ENCODE data around the gene KLHL9. TPM values are rescaled to one million over a fixed set of nuclear protein-coding genes. Genes with fewer than 3 reads are reported as not detected.

Gene KLHL9
- total RNA-seq, 4 donors from 2014 or later = 12.0 to 17.2 (median 13.9) TPM

- TF ChIP-seq, protein P1, sequence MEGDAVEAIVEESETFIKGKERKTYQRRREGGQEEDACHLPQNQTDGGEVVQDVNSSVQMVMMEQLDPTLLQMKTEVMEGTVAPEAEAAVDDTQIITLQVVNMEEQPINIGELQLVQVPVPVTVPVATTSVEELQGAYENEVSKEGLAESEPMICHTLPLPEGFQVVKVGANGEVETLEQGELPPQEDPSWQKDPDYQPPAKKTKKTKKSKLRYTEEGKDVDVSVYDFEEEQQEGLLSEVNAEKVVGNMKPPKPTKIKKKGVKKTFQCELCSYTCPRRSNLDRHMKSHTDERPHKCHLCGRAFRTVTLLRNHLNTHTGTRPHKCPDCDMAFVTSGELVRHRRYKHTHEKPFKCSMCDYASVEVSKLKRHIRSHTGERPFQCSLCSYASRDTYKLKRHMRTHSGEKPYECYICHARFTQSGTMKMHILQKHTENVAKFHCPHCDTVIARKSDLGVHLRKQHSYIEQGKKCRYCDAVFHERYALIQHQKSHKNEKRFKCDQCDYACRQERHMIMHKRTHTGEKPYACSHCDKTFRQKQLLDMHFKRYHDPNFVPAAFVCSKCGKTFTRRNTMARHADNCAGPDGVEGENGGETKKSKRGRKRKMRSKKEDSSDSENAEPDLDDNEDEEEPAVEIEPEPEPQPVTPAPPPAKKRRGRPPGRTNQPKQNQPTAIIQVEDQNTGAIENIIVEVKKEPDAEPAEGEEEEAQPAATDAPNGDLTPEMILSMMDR (IDR thresholded peaks at IDR 0.05) = no peak
- TF ChIP-seq EP300 (IDR thresholded peaks at IDR 0.05) = no peak
- no peak for TF ChIP-seq POLR2A (IDR thresholded peaks at IDR 0.05)
- no peak for TF ChIP-seq POLR2AphosphoS5 (IDR thresholded peaks at IDR 0.05)
- no peaks in the 10 kb centered on the region for H3K27me3 ChIP-seq
- H3K4me1 ChIP-seq = peaks cover 3% of the 10 kb centered on the region
- H3K36me3 ChIP-seq = no peaks in the 10 kb centered on the region
- WGBS = 41% methylated on average over 6 of the region's 6 CpGs
- no peaks in the 10 kb centered on the region for H3K9me3 ChIP-seq
- H3K4me3 ChIP-seq = no peak overlapping the region
- no peak for DNase-seq (ENCODE audit: low spot score in 2 of 2)
- H3K27ac ChIP-seq = no peak overlapping the region
These were observed 40.2 kb downstream of the KLHL9 start for GRCh38 chr9:21294904-21295538.

DNA sequence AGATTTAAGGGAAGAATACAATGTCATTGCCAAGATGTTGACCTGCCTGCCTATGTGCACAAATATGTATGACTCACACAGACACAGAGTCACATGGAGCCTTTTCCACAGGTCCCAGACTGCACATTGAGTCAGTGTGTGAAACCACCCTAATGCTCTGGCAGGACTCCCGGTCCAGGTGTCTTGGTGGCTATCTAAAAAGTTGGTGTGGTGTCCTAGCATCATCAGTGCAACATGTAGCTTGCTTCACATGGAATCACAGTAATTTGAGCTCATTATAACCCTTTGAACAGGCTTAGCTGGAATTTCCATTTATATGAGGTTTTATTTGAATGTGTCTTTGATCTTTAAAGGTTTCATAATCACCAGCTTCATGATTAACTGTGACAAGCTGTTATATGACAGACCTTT lies 40.8 kb downstream of the KLHL9 start:
- H3K4me1 ChIP-seq = peaks cover 3% of the 10 kb centered on the region
- TF ChIP-seq POLR2A (IDR thresholded peaks at IDR 0.05) = no peak
- no peak for TF ChIP-seq POLR2AphosphoS5 (IDR thresholded peaks at IDR 0.05)
- TF ChIP-seq EP300 (IDR thresholded peaks at IDR 0.05) = no peak
- TF ChIP-seq, protein P1 (IDR thresholded peaks at IDR 0.05) = no peak
- no peaks in the 10 kb centered on the region for H3K36me3 ChIP-seq
- DNase-seq (ENCODE audit: low spot score in 2 of 2) = no peak
- H3K9me3 ChIP-seq = no peaks in the 10 kb centered on the region
- H3K27me3 ChIP-seq = no peaks in the 10 kb centered on the region
- H3K4me3 ChIP-seq = no peak overlapping the region
- H3K27ac ChIP-seq = no peak overlapping the region
- 53% methylated on average over 1 of the region's 1 CpG for WGBS

DNA sequence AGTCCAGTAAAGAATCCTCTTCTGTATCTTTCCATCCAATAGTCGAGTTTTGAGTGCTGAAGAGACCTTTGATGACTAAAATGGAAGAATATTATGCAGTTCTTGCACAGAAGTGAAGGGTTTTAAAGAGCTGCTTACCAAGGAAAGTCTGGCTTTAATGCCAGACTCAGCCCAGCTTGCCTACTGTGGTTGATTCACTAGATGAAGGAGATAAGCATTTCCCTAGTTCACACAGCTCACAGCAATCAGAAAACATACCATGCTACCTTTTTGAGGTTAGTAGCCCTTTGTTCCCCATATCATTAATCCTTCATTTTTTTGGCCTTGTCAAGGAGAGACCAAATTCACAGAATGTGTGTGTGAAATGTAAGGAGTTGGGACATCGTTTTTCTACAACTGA lies 45.4 kb downstream of the KLHL9 start:
- no peaks in the 10 kb centered on the region for H3K9me3 ChIP-seq
- TF ChIP-seq, protein P1 (IDR thresholded peaks at IDR 0.05) = no peak
- TF ChIP-seq POLR2A (IDR thresholded peaks at IDR 0.05) (no peak), POLR2AphosphoS5 (IDR thresholded peaks at IDR 0.05) (no peak), EP300 (IDR thresholded peaks at IDR 0.05) (no peak)
- H3K27ac ChIP-seq = no peak overlapping the region
- H3K4me1 ChIP-seq = peaks cover 3% of the 10 kb centered on the region
- H3K27me3 ChIP-seq = no peaks in the 10 kb centered on the region
- DNase-seq (ENCODE audit: low spot score in 2 of 2) = no peak
- WGBS = 37% methylated on average over 2 of the region's 2 CpGs
- no peaks in the 10 kb centered on the region for H3K36me3 ChIP-seq
- no peak overlapping the region for H3K4me3 ChIP-seq

DNA sequence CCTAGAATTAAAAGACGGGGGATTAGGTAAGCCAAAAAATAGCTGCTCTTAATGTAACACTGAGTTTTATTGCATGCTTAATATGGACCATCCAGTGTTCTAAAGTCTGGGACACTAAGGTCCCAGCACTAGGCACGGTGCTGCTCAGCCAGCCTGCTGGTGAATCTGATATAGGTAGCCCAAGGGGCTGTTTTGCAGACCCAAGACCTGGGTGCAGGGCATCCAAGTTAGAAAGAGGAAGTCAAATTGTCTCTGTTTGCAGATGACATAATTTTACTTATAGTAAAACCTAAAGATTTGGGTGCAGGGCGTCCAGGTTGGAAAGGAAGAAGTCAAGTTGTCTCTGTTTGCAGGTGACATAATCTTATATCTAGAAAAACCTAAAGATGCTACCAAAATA lies 47.9 kb downstream of the KLHL9 start:
- Histone ChIP-seq H3K27ac (no peak overlapping the region), H3K4me1 (no peaks in the 10 kb centered on the region), H3K27me3 (no peaks in the 10 kb centered on the region), H3K9me3 (no peaks in the 10 kb centered on the region), H3K36me3 (no peaks in the 10 kb centered on the region), H3K4me3 (no peak overlapping the region)
- 73% methylated on average over 3 of the region's 3 CpGs for WGBS
- no peak for DNase-seq (ENCODE audit: low spot score in 2 of 2)
- TF ChIP-seq EP300 (IDR thresholded peaks at IDR 0.05) (no peak), POLR2AphosphoS5 (IDR thresholded peaks at IDR 0.05) (no peak)
- TF ChIP-seq, protein P1 (IDR thresholded peaks at IDR 0.05) = no peak

DNA sequence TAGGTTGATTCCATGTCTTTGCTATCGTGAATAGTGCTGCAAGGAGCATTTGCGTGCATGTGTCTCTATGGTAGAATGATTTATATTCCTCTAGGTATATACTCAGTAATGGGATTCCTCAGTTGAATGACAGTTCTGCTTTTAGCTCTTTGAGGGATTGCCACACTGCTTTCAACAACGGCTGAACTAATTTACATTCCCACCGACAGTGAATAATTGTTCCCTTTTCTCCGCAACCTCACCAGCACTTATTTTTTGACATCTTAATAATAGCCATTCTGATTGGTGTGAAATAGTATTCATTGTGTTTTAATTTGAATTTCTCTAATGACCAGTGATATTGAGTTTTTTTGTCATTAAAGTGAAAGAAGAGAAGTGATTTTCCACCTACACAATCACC lies 48.5 kb downstream of the KLHL9 start:
- H3K27ac ChIP-seq = no peak overlapping the region
- 77% methylated on average over 5 of the region's 5 CpGs for WGBS
- no peaks in the 10 kb centered on the region for H3K9me3 ChIP-seq
- no peak overlapping the region for H3K4me3 ChIP-seq
- no peak for DNase-seq (ENCODE audit: low spot score in 2 of 2)
- H3K27me3 ChIP-seq = no peaks in the 10 kb centered on the region
- H3K36me3 ChIP-seq = no peaks in the 10 kb centered on the region
- H3K4me1 ChIP-seq = no peaks in the 10 kb centered on the region
- TF ChIP-seq EP300 (IDR thresholded peaks at IDR 0.05) = no peak
- no peak for TF ChIP-seq POLR2AphosphoS5 (IDR thresholded peaks at IDR 0.05)
- TF ChIP-seq, protein P1 (IDR thresholded peaks at IDR 0.05) = no peak
- TF ChIP-seq POLR2A (IDR thresholded peaks at IDR 0.05) = no peak

All from suprapubic skin (tissue), 4 donors.